T follicular helper cell (primary cell): ENCODE measurements around the gene C22orf39.

ENCODE experiments used
- DNase-seq: peaks from one replicate; pipeline ENCODE4 v3.0.0-alpha.2; 2020; ENCODE audit warnings: low read depth

Gene C22orf39

DNA sequence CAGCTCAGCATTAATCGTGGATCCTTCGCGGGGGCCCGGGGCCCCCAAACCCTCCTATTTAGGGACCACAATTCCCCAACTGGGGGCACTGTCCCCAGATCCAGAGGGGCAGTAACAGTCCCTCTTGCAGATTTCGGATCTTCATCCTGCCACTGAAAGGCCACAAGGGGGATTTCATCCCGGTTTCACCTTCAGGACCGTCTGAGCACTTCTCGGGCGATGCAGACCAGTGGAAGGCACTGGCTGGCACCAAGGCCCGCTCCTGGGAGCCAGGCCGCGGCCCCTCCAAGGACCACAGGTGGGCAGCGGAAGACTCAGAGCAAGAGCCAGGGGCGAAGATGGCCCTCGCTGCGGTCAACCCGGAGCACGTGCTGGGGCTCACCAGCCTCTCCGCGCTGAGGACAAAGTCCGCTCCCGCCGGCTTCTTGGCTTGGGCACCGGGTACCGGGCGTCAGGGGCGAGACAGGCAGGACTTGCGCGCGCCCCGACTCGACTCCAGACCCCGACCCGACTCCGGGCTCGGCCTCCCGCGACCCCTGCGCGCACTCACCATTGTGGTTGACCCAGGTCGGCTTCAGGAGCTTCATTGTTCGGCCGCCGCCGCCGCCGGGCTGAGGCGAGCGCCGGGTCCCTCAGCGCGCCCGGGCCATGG is 16.5 kb downstream of the C22orf39 start:
- no peak for DNase-seq

DNA sequence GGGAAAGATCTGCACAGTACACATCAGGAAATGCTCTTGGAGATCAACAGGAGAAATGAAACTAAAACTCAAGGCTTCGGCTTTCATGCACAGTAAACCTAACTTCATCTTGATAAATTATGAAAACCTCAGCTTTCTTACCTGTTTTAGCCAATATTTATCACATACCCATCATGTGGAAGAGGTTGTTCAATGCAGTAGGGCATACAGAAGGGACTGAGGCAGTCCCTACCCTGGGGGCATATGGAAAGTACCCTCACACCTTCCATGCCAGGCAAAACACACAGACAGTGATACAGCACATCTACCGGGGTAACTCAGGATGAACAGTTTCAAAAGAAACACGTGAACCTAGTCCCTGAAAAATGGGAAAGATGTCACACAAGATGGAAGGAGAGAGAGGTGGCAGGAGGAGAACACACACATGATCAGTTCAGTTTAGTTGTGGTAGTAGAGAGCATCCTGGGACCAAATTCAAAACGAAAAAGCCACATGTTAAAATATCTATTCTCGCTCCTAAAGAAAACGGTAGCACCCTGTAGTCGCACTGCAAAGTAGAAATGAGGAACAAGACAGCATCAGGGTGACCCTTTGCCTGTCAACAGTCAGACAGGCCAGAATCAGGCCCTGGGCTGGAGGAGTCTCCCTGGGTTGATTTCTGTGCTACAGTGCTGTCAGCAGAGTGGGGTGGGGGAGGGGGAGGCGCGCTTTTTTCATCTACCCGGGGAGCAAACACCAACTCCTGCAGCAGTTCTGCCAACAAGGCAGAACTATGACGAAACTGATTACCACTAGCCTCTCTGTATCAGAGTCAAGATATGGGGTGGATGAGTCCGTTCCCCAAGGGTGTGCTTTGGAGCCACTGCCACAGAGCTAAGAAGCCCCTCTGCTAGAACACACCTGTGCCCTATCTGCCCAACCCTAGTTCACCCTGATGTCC is 17.3 kb downstream of the C22orf39 start:
- DNase-seq: peak; percentile 25

DNA sequence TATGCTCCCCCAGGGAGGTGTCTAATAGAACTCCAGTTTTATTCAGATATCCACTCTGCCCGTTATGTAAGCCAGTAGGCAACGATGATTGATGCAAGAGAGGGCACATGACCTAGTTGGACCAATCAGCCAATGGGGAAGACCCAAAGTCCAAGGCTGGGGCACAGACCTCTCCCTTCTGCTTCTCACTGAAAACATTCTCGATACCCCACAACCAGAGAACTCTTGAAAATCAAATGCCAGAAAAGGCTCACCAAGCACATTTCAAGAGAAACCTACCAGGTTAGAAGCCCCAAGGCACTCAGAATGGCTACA is 23.4 kb downstream of the C22orf39 start:
- DNase-seq: no peak

DNA sequence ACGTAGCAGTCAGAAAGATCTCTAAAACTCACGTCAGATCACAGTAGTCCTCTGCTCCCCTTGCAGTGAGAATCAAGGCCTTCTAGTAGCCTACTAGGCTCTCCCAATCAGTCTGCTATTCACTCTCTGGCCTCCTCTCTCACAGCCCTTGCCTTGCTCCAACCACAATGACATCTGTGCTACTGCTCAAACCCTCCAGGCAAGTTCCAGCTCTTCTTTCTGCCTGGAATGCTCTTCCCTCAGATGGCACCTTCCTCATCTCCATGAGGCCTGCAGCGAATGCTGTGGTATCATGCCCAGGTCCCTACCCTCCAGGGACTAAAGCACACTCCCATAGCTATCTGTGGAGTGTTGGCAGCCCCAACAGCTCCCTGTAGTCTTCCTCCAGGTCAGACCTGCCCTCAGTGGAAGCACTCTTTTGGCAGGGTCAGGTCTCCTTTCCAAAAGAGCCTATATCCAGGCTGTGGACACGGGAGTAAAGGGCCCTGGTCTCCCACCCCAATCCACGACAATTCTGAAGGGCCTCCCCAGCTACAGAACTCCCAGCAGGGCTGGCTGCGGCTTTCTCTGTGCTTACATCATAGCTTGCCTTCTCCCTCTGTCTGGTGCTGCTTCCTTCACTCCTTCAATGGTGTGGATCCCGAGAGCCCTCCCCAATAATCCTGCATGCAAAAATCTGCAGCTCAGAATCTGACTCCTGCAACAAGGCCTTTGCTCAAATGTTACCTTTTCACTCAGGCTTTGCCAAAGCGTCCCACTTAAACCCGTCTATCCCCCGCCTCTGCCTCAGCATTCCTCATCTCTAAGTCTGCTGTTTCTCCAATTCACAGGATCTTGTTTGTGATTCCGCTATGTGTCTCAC is 24.8 kb downstream of the C22orf39 start:
- DNase-seq: no peak

DNA sequence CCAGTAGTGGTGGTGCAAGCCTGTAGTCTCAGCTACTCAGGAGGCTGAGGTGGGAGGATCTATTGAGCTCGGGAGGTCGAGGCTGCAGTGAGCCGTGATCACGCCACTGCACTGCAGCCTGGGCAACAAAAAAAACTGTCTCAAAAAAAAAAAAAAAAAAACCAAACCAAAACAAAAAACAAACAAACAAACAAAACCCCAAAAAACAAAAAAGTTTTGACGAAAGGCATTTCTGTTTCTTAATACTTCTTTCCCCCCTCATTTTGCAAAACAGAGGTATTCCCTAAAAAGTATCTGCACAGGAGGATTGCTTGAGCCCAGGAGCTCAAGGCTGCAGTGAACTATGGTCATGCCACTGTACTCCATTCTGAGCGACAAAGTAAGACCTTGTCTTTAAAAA is 27.2 kb downstream of the C22orf39 start:
- DNase-seq: no peak

DNA sequence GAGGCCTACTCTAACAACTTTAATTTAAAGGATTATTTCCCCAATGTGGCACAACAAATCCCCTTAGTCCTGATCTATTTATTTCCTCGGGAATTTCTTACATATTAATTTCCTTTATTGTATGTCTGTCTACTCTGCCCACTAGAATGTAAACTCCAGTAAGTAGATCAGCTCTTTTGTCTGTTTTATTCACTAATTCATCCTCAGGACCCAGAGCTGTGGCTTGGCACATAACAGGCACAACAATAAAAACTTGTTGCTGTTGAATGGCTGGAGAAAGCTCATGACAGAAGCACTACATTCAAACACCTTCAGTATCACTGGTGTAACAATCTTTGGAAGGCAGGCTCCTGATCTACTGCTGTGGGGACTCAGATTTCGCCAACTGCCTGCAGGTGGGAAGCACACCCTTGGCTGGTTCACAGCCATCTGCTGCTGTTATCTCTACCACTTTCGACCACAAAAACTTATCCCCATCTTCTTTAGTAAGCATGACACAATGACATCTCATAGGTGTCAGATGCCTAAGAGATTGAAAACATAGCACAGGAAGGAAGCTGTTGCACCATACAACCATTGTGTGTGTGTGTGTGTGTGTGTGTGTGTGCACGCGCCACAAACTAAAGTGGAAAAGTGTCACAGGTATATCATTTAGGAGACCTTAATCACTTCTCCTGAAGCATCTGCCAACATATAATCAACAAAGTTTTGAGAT is 27.9 kb downstream of the C22orf39 start:
- DNase-seq: no peak

DNA sequence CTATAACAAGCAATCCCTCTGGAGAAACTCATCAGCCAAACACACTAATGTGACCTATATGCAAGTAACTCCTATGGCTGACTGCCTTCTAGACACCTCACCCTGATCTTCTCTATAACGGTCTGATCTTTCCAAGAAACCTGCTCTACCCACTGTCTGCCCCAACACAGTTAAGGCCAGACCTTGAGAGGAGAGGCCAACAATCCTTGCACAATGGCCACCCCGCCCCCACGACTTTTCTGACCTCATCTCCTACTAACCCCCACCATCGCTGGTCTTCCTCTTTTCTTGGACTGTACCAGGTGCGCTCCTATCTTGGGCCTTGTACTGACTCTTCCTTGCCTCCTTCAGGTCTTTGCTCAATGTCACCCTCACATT is 28.4 kb downstream of the C22orf39 start:
- DNase-seq: no peak

DNA sequence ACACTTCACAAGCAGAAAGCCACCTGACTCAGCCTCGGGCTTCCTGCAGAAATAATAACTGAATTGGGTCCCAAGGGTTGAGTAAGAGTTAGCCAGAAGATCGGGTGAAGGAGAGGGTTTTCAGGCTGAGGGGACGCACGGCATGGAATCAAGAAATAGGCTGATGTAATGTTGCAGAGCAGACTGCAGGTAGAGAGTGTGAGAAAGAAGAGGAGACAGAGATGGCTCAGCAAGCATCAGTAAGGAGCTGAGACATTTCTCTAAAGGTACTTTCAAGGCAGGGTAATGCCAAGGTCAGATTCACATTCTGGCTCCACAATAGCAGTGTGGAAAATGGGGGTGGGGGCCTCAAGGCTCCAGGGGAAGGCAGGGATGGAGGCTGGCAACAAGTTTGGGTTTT is 34.6 kb downstream of the C22orf39 start:
- no peak for DNase-seq

DNA sequence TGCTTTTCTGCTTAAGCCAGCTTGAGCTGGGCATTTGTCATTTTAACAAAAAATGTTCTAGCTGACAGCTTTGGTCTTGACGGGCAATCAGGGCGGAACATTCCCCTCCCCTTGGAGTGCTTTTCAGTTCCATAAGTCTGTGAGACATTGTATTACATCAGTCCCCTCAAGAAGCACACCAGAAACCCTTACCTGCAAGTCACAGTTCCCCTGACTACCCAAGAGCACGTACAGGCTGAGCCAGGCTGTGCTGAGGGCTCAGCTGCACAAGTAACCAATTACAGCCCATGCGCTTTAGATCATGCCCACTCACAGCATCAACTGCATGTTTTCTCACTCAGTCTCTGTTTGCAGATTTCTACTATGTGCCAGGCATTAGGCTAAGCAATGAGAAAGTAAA is 35.0 kb downstream of the C22orf39 start:
- no peak for DNase-seq

DNA sequence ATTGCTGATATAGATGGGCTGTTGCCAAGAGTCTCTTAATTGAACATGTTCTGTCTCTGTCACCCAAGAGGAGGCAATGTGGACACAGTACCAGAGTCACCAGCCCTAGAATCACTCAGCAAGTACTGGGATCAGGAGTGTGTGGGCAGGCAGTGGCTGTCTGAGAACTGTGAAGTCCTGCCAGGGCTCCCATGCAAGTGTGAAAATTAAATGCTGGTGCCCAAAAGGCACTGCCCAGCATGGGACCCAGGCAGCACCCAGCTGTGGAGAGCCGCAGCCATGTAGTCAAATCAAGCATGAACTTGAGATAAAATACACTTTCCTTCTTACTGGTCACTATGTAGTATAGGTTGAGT is 35.8 kb downstream of the C22orf39 start:
- no peak for DNase-seq

DNA sequence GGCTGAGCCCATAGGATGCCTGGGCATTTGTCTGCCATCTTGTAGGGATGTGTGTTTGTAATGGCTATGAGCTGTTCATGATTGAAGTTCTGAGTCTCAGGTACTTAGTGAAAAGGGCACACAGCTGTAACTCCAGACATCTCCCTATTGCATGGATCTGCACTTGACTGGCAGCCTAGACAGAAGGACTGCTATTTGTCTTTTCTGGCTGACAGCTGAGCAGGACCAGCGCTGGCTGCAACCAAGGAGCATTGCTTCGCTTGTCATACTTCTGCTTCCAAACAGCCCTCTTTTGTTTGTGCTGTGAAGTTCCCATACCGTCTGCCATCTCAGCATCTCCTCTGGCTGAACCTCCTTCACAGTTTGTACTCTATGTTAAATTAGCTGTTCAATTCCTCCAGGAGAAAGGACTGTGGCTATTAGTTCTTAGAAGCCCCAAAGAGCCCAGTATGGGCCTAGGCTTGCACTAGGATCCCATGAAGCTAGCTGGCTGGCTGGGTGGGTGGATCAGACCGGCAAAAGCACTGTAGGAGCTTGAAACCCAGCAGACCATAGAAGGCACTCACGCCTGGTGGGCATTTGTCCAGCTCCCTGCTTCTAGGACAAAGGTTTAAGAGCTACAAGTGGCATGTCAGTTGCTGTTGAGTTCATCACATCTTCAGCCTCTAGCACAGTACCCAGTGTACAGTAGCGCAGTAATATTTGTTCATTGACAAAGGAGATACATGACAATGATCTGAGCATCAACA is 36.4 kb downstream of the C22orf39 start:
- no peak for DNase-seq

DNA sequence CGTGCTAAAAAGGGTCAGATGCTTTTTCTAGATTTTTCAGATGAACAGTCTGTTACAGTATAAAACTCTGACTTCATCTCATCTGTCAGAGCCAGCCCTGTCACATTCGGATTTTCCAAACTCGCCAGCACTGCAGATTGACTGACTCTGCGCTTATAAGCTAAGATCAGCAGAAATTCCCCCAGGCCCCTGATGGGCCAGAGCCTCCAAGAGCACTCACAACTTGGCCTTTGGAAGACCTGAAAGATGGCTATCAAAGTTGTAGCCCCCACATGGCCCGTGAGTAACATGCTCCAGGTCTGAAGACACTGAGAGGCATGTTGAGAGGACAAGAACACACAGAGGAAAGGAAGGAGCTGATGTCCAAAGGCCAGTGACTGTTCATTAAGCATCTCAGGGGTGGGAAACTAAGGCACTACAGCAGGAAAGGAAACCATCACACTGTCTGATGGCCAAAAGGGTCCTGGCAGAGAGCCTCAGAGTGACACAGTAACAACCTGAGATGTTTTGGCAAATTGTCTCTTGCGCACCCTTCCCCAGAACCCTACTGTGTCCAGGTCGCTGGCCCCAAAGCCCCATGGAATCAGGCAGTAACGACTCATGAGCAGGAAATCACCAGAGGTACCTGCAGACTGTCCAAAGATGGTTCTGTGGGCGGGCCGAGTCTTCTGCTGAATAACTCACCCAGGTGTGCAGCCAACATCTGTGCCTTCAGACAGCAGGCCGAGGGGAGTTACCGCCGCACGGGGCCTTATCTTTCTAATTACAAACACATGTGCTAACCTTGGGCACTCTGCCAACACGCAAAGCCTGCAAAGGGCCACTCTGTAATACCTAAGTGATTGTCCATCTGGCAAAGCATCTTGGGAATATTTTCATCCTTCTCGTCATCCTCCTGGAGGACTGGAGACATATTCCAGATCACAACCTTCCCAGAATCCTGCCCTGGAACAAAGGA is 39.6 kb downstream of the C22orf39 start:
- no peak for DNase-seq

DNA sequence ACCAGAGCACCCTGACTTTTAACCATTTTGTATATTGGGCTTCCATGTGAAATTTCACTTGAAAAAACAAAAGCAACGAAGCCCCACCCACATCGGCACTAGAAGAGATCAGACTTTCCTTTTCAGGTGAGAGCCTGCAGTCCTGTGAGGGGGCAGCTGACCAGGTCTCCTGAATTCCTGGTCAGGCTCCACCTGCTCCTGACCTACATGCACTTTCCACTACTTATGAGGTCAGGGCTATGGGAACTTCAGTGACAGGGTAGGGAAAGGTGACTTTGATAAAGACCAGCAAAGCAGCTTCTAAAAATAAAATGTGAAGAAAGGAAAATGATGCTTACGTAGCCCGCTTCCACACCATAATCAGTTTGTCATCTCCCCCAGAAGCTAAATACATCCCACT is 40.7 kb downstream of the C22orf39 start:
- no peak for DNase-seq

DNA sequence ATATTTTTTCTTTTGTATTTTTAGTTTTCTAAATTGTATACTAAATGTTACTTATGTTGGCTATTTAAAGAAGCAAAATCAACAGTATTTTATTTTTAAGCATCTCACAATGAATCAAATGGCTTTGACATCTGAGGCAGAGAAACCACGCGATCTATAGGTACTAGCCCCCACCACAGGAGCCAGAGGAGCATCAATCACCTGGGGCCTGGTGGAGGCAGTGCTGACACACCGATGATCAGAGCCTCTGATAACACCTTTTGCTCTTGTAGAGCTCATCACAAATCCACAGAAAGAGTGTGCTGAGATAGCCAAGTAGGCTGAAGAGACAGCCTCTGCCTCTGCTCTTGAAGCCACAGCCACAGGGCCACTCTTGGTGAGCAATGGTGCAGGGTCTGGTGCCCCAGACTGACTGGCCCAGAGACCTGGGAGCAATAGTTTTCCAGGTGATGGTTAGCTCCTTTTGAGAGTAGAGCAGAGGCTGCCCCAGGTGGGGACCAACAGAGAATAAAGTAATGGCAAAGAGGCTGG is 41.2 kb downstream of the C22orf39 start:
- no peak for DNase-seq

DNA sequence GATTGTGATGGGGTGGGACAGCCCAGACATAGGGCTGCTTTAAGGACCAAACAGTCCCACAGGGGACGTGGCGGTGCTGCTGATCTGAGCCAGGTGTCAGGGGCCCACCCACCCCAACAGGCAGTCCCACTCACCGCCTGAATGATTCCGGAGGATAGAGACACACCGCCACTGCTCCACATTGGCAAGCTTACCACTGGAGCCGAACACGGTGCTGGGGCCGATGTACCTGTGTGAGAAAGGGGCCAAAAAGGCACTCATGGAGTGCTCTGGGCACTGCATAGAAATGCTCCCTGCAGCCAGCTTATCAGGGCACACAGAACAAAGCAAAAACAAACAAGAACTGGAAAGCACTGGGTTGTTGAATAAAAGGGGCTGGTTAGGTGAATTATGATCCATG is 41.9 kb downstream of the C22orf39 start:
- no peak for DNase-seq

DNA sequence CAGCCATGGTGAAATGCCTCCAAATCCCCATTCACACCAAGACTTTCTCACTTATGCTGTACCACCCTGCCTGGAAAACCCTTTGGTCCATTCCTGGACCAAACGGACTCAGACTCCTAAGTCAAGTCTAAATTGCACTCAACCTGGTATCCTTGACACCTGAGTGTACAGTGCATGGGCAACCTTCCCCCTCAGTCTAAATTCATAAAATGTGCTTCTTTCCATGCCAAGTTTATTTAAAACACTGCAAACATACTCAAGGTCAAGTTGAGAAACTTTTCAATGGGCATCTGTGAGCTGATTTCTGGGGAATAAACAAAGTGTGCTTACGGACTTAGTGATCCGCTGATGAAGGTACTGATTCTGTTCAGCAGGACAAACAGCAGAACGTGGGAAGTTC is 42.4 kb downstream of the C22orf39 start:
- no peak for DNase-seq

DNA sequence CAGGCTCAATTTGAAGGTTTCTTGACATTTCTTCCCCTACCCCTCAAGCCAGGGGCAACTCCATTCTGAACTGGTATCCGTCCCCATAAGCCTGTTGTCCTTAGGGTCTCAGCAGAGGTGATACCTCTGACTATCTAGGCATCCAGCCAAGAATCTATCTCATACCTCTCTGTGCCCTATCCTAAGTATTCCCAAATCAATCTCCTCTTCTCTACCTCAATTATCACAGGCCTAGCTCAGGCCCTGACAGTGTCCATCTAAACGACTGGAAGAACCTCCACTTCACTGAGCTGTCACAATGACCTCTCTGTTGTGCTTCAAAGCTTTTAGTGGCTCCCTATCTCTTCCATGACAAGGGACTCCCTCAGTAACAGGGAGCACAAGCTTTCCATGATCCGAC is 42.8 kb downstream of the C22orf39 start:
- DNase-seq: no peak

DNA sequence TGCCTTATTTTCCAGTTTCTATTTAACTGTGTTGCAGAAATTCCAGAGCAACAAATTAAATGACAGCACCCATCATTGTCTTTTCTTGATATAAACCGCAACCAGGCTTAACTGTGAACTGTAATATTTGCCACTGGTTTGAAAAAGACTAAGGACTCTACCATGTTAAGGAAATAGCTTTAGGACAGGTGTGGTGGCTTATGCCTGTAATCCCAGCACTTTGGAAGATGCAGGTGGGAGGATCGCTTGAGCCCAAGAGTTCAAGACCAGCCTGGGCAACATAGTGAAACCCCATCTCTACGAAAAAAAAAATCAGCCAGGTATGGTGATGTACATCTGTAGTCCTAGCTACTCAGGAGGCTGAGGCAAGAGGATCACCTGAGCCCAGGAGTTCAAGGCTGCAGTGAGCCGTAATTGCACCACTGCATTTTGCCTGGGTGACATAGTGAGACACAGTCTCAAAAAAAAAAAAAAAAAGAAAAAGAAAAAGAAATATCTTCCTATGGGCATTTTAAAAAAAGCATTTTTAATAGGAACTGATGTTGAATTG is 44.8 kb downstream of the C22orf39 start:
- DNase-seq: no peak

DNA sequence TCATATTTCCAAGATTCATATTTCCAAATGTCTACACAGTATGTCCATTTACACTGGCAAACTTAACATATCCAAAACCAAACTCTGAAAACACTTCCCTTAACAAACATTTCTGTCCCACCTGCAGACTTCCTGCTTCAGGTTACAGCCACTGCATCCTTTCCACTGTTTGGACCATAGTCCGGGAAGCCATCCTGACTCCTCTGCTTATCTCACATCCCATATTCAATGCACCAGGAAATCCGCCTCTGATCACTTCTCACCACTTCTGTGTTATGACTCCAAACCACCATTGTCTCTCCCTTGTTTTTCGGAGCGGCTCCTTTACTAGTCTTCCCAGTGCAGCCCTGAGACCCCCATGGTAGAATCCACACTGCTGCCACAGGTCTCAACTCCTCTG is 46.0 kb downstream of the C22orf39 start:
- DNase-seq: no peak

DNA sequence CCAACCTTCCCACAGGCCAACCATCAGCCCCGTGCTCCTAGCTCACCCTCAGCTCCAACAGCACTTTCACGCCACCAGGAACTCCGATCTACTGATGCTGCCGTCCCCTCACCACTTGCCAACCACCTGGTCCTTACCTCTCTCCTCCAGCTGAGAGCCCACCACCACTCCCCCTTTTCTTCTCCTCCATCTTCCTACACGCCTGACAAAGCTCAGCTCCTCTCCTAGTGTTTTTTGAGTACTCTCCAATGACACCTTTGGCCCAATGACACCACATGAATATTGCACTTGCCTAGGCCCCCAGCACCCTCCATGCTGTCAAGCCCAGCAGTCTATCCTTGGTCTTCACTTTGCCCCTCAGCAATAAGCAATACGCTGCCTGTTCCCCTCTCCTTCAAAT is 46.6 kb downstream of the C22orf39 start:
- no peak for DNase-seq
